Measurements from ENCODE around the gene NKTR. TPM values are rescaled to one million over a fixed set of nuclear protein-coding genes. Genes with fewer than 3 reads are reported as not detected.

Gene NKTR
- total RNA-seq, 1 donor from 2014 or later, result 25.4 TPM

DNA sequence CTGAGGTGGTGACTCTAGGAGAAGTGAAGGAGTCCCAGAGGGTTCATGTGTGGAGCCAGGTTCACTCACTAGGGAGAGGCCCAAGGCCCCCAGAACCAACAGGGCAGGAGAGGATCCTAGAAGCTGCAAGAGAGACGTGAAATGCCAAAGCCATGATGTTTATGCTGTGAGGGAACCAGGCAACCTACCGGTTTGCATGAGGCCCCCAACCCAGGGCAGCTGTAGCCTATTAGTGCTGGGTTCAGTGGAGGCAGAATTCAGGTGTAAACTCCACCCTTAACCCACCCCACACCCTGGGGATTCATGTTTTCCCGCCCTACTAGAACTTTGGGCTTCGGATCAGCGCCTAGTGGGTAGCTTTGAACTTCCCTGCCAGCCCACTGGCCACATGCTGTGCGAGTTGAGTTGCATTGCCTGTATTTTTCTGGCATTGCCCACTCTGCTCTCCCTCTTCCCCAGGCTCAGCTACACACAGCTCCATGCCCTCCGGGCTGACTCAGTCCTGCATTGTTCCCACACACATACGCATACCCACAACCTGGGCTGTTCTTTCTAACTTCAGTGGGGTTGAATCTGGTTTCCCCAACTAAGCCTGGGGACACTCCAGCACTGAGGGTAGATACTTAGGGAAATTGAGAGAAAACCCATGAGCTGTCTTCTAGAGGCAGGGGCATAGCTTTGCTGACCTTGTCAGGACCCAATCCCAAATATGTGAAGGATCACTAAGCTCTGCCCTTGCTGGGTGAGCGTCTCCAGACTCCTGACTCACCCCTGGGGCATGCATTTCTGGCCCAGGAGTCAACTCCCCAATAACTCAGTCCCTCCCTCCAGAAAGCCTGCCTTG is 51.0 kb downstream of the NKTR start:
- ATAC-seq, result peak; percentile 12

DNA sequence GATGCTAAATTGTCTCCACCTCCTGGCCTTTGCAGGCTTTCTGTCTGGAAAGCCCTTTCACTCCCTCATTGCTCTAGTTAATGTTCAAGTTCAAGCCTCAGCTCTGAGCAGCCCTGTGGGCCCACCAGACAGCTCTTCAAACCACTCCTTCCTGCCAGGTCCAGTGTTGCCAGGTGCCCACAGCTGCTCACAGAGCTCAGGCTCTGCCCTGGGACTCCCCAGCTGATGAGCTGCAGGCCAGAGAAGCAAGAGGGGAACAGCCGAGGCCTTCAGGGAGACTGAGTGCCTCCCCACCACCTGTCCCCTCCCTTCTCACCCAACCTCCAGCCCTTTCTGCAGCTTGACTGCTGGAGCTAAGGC is 51.7 kb downstream of the NKTR start:
- ATAC-seq, result no peak

DNA sequence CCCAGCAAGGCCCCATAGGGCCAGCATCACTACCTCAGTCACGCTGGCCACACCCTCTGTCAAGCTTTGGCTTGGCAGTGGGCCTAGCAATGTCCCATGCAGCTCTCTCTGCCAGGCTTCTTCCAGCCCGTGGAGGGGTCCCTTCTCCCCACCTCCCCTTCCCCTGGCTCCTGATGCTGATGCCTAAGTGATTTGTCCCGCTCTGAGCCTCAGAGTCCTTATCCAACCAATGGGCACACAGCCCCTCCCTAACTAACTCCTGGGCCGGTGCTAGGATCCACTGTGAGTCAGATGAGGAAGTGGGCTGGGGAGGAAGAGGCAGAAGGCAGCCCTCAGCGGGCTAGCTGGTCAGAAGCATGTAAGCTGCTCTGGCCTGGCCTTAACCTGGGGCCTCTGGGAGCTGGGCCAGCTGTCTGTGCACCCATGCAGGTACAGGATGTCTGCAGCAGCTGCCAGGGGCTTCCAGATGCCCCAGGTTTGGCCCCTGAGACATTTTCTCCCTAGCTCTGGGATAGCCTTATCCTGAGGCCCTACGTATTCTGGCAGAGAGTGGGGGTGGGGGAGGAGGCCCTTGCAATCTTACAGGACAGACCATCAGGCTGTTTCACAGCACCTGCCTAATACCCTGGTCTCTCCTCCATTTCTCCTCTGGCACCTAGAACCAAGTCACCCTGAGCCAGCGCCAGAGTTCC is 52.3 kb downstream of the NKTR start:
- ATAC-seq, result peak; percentile 86

DNA sequence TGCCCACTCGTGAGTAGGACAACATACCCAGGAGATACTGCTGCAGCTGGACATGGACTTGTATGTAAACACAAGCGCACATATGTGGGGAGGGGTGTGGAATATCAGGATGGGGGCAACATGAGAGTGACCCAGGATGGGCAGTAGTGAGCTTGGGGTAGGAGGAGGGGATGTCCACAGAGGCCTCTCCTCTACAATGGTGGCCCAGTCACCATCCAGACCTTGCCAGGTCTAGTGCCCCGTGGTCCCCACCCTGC is 52.7 kb downstream of the NKTR start:
- ATAC-seq, result peak; percentile 3

DNA sequence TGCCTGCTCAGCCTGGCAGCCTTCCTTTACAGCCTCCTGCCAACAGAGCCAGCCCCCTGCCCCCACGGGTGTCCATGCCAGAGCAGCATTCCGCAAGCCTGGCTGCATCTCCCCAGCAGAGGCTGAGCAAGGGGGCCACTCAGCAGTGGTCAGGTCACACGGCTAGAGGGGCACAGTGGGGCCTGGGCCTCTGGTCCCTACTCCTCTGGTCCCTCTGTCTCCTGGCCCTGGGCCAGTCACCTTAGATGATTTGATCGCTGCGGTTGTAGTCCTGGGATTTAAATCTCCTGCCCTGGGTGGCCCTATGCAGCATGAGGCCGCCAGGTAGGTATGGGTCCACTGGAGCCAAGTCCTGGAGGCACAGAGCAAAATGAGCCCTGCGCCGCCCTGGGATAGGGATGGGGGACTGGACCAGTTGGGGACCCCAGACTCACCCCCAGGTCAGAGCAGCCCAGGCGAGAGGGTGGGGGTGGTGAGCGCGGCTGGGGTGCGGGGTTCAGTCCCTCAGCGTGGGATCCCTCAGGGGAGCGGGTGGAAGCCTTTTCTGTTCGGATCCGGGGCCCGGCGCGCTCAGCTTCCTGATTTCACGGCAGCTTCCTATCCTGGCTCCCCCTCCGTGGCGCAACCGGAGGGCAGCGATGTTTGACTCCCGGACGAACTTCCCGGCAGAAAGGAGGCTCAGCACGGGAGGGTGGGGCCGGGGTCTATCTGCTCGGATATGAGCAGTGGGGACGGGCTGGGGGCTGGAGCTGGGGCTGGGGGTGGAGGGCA is 53.3 kb downstream of the NKTR start, which contains the start of gene ZBTB47:
ZBTB47 (plus strand) TSS at position 138 of the 771 bp plus-strand sequence. CDS start 4,659 bp downstream, outside the sequence.
- ATAC-seq, result peak; percentile 14

DNA sequence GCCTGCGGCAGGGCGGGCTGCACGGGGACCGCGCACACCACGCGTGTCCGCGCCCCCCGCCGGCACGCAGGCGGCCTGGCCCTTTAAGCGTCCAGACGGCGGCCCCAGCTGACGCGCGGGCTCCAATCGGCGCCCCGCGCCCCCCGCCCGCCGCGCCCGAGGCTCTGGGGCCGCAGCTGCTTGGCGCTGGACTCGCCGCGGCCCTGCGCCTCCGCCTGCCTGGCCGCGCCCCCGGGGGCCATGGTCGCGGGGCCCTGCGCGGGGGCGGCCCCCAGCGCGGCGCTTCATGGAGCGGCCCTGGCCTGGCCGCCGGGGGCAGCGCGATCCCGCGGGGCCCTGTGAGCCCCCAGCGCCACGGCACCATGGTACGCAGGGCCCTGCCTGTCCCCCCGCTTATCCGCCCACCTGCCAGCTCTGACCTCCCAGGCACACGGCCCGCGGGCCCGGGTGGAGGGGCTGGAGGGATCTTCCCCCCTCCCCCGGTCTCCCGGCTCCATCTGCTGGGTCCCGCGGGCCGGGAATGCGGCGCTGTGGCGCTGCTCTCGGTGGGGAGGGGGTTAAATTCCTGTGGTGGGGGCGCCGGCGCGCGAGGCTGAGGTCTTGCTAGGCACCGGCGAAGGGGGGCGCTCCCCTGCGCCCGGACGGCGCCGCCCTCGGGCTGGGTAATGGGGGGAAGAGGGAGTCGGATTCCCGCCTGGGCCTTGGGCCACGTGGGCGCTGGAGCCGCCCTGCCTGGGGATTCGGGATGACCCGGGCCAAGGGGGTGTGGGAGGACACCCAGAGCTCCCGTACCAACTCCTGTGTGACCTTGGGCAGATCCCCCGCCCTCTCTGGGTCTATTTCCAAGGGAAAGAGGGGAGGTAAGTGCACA is 54.1 kb downstream of the NKTR start:
- ATAC-seq, result peak; percentile 5

DNA sequence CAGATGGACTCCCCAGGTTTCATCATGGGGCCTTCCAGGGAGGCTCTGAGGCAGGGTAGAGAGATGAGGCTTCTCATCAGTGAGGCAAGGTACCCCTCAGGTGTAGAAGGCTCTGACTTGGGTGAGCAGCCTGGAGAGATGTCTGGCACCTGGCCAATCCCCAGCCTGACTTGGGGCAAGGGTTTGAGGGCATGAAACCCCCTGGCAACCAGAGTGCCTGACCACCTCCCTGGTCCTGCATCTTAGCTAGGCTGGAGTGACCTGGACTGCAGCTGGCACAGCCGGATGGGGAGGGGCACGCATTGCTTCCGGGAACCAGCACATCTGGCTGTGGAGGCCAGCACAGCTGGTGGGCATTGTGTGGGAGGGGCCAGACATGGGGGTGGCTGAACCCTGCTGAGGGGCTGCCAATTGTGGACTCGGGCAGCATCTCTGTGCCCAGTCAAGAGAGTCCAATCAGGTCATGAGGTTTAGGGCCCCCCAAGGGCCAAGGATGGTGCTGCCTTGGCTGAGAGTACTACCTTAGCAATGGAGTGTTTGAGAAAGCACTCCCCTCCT is 54.9 kb downstream of the NKTR start:
- ATAC-seq, result no peak

DNA sequence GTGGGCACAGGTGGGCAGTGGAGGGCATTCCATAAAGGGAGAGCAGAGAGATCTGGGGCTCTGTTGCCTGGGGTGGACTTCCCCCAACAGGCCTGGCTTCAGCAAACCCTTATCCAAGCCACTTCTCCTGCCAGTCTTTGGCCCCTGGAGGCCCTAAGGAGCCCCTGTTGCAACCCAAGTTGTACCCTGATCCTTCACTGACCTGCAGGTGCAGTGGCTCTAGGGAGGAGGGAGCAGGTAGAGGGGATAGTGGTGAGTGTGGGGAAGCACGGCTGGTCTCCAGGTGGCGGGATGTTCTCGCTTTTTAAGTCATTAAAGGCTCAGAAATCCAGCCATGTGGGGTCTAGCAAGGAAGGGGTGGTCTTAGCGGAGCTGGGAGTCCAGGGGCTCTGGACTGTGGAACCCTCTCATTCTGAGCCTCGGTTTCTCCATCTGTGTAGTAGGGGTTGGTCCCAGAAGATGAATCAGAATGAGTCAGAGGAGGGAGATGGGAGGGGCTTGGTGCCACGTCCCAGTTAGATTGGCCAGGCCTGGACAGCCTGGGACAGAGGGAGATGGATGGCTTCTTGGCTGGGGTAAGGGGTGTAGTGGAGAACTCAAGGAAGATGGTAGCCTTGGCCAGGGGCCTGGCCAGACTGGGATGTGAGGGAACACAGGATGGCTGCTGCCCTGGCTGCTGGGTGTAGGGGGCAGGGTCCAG is 55.6 kb downstream of the NKTR start:
- ATAC-seq, result no peak

DNA sequence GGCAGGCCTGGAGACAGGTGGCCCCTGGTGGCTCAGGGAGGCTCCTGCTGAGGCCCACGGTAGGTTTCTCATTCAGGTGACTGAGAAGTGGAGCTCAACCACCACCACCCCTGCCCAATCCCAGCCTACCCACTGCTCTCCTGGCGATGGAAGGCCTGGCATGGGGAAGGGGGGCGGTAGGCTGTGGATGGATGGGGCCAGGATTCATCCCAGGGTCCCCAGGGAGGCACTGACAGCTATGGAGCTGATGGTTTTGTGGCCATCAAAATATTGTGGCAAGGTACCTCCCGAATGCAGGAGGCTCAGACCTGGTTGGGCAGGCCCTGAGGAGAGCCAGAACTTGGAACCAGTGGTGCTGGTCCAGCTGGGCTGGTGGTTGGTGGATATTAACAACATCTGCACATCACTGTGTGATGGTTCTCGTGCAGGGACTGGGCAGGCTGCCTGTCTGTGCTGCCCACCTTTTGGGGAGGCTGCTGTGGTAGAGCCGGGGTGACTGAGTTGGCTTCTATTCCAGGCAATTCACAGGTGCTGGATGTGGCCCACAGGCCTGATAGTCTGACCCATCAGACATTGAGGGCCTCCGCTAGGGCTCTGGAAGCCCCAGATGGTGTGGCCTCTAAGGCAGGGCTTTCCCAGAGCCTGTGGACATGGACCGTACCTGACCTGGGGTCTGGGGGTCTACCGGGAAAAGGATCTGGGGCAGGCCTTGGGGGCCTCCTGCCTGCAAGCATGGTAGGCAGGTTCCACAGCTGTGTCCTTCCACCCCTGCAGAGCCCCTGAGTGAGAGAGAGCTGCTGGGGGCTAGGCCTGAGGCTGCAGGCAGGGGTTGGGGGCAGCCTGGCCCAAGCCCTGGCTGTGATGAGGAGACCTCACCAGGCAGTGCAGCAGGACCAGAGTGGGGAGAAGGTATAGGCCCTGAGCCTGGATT is 56.5 kb downstream of the NKTR start:
- no peak for ATAC-seq

DNA sequence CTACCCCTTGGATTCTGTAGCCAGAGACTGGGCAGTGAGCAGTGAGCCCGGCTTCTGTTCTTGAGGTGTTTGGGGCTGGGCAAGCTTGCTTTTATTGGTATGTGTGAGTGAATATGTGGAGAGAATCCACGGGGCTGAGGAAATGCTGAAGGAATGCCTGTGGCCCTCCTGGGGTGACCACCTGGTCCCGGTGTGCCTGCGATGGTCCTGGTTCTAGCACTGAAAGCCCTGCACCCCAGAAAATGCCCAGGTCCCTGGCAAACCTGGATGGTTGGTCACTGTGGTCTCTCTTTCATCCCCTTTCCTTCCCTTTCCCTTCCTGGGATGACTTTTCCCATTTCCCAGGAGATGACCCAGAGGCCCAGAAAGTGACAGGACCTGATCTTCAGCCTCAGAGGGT is 57.2 kb downstream of the NKTR start:
- no peak for ATAC-seq

DNA sequence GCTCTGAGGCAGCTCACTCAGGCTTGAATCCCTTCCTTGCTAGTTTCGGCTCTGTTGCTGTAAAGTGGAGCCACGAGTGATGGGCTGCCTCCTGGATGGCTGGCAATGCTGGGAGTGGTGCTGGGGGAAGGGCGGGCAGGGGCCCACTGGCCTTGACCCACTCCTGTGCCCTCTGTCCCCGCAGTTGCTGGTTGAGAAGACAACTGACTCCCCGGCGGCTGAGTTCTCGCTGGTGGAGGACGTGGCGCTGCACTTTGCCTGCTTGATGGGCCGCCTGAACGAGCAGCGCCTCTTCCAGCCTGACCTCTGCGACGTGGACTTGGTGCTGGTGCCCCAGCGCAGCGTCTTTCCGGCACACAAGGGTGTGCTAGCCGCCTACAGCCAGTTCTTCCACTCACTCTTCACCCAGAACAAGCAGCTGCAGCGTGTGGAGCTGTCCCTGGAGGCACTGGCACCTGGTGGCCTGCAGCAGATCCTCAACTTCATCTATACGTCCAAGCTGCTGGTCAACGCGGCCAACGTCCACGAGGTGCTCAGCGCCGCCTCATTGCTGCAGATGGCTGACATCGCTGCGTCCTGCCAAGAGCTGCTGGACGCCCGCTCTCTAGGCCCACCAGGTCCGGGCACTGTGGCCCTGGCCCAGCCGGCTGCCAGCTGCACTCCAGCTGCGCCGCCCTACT is 57.7 kb downstream of the NKTR start:
- ATAC-seq, result no peak

DNA sequence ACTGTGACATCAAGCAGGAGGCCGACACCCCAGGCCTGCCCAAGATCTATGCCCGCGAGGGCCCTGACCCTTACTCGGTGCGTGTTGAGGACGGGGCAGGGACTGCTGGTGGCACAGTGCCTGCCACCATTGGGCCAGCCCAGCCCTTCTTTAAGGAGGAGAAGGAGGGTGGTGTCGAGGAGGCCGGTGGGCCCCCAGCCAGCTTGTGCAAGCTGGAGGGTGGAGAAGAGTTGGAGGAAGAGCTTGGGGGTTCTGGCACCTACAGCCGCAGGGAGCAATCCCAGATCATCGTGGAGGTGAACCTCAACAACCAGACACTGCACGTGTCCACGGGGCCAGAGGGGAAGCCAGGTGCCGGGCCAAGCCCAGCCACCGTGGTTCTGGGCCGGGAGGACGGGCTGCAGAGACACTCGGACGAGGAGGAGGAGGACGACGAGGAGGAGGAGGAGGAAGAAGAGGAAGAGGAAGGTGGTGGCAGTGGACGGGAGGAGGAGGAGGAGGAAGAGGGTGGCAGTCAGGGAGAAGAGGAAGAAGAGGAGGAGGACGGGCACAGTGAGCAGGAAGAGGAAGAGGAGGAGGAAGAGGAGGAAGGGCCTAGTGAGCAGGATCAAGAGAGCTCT is 58.4 kb downstream of the NKTR start:
- no peak for ATAC-seq

DNA sequence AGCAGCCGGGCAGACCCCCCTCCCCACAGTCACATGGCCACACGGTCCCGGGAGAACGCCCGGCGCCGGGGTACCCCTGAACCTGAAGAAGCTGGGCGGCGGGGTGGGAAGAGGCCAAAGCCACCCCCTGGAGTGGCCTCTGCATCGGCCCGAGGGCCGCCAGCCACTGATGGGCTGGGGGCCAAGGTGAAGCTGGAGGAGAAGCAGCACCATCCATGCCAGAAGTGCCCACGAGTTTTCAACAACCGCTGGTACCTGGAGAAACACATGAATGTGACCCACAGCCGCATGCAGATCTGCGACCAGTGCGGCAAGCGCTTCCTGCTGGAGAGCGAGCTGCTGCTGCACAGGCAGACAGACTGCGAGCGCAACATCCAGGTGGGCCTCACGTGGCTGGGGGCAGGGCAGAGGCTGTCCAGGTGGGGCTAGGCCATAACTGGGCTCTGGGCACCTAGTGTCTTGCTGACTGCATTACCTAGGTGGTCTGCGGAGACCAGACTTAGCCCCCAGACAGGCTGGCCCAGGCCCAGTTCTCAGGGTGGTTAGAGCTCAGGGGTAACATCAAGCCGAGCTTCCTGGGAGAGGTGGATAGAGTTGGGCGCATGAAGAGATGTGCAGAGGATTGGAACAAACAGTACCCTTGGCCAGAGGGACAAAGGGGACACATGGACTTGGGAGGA is 59.1 kb downstream of the NKTR start:
- ATAC-seq, result no peak

DNA sequence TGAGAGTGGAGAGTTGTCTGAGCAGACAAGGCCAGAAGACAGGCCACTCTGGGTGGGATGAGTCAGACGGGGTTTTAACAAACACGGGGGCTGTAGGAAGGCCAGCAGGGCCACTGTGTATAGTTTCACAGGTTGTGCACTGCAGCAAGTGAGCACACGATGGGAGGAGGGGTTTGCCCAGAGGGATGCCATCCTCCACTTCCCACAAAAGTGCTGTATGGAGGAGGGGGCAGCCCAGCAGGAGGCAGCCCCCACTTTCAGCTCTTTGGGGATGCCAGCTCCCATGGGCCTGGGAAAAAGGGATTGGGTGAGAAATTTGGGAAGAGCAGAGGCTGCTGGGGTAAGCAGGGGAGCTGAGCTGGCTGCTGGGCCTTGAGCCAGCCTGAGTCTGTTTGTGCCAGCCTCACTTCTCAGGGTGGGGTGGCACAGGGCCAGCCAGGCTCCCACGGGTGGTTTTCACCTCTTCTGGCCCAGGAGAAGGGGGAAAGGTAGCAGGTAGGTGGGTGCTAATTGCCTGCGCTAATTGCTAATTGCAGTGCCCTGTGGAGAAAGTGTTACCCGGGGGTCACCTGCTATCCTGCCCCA is 59.7 kb downstream of the NKTR start:
- ATAC-seq, result no peak

DNA sequence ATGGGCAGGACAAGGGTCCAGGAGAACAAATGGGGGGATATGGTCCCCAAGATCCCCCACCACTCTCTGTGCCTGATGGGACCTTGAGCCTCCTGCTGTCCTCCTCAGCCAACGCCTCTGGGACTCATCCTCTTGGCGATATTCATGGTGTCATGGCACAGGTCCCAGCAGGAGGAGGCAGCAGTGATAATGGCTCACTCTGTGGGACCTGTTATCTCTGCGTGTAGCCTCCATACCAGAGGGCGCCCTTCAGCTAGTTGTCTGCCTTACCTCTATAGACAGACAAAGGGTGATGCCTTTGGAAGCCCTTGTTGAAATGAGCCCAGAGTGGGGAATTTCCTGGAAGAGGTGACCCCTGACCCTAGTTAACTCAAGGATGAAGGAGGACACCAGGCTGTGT is 60.4 kb downstream of the NKTR start:
- no peak for ATAC-seq

DNA sequence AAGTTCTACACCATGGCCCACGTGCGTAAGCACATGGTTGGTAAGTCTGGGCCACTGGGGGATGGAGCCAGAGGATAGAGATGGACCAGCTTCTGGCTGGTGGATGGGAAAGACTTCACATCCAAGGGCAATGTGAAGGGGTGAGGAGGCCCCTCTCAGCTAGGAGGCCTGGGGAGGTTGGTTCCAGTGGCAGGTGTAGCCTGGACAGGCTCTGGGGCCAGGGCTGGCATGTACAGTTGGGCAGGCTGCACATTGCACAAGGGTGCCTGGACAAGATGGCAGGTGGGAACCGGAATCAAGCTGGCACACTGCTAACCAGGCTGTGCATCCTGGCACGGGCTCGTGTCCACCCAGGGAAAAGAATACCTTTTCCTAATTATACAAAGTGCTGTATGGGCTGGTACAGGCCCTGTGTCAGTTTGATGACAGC is 61.1 kb downstream of the NKTR start:
- no peak for ATAC-seq

DNA sequence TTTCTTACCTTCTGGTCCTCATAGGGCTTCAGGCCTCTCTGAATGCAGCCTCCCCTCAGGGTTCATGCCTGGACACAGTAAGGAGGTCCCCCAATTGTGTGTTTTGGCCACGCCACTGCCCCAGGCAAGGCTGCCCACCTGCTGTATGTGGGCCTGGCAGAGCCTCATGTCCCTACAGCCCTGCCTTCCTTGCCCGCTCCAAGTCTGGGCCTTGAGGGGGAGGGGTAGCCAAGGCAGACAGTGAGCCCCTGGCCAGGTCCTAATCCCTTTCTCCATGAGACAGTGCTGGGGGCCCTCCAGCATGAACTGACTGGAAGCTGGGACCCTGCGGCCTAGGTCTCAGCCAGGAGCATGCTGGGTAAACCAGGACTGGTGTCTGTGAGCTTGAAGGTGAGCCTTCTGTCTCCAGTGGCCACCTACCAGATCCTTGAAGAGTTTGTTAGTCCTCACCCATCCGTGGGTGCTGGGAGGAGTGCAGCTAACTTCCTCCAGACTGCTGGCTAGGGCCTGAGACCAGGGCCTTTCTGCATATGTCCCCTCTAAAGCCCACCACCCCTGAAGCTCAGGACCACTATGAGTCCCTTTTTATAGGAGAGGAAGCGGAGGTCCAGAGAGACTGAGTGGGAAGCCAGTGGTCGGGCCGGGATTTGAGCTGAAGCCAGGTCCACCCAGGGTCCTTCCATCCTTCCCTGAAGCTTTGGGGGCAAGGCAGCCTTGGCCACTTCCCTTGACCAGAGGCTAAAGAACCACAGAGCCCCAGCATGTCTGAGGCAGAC is 61.7 kb downstream of the NKTR start:
- ATAC-seq, result no peak

All from esophagus mucosa (tissue), 1 donor.